Pulmonary artery endothelial cell (primary cell): ENCODE results near the gene ATP6V1F. TPM values are rescaled to one million over a fixed set of nuclear protein-coding genes. Genes with fewer than 3 reads are reported as not detected.

ENCODE experiments used
- DNase-seq: peaks from one replicate; pipeline ENCODE4 v3.0.0-alpha.2; 2011; ENCODE audit warnings: low read depth, low spot score
- total RNA-seq: library from RNA; depleted of rRNA; stranded (reverse); fragments of >200 nt; gene quantifications from 2 replicates; pipeline ENCODE4 v1.2.3, GENCODE V29; 2014

ATP6V1F gene
- total RNA-seq, 1 donor from 2014 or later: 90.3 TPM

DNA sequence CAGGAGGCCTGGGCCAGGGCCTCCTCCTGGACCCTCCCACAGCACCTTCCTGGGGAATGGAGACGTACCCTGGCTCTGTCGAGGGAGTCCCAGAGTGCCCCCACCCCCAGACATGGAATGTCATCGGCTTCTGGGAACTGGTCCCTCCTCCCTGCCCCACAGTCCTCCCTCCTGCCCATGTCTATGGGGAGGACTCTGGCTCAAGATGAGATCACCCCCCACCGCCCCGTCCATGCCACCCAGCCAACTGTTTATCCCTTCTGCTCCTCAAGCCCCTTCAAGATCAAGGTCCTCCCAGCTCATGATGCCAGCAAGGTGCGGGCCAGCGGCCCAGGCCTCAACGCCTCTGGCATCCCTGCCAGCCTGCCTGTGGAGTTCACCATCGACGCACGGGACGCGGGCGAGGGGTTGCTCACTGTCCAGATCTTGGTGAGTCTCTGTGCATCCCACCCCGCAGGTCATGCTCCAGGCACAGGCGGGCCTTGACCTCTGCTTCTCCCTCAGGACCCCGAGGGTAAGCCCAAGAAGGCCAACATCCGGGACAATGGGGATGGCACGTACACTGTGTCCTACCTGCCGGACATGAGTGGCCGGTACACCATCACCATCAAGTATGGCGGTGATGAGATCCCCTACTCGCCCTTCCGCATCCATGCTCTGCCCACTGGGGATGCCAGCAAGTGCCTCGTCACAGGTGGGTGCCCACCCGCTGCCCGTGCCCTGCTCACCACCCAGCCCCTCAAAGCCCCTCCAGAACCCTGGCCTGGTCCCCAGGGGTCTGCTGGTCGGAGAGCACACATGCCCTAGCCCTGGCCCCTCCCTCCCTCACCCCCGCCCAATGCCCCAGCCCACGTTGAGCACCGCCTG, 14.1 kb upstream of the ATP6V1F start:
- DNase-seq: no peak

DNA sequence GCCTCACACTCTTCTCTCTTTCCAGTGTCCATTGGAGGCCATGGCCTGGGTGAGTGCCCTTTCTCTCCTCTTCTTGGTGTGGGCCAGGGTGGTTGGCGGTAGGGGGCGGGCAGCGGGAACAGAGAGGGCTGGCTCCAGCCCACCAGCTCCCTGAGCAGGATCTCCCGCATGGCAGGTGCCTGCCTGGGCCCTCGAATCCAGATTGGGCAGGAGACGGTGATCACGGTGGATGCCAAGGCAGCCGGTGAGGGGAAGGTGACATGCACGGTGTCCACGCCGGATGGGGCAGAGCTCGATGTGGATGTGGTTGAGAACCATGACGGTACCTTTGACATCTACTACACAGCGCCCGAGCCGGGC, 13.5 kb upstream of the ATP6V1F start:
- no peak for DNase-seq

DNA sequence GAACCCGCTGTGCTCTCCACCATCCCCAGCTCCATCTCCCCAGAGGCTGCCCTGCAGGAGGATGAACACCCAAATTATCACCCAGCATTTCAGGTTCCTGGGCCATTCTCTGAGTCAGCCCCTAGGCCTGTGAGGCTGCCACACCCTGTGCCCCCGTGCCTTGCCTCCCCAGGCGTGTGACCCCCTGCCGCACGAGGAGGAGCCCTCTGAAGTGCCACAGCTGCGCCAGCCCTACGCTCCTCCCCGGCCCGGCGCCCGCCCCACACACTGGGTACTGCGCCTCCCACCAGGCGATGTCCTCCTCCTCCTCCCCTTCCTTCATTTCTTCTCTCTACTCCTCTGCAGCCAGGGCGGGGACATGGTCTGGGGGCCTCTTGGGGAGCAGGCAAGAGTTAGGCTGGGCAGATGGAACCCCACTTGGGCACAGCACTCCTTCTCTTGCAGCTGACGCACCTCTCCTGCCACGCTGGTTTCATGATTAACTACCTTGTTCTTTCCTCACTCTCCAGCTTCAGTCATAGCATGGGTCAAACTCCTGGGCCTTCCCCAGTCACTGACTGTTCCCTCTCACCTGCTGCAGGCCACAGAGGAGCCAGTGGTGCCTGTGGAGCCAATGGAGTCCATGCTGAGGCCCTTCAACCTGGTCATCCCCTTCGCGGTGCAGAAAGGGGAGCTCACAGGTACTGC, 12.7 kb upstream of the ATP6V1F start:
- no peak for DNase-seq

DNA sequence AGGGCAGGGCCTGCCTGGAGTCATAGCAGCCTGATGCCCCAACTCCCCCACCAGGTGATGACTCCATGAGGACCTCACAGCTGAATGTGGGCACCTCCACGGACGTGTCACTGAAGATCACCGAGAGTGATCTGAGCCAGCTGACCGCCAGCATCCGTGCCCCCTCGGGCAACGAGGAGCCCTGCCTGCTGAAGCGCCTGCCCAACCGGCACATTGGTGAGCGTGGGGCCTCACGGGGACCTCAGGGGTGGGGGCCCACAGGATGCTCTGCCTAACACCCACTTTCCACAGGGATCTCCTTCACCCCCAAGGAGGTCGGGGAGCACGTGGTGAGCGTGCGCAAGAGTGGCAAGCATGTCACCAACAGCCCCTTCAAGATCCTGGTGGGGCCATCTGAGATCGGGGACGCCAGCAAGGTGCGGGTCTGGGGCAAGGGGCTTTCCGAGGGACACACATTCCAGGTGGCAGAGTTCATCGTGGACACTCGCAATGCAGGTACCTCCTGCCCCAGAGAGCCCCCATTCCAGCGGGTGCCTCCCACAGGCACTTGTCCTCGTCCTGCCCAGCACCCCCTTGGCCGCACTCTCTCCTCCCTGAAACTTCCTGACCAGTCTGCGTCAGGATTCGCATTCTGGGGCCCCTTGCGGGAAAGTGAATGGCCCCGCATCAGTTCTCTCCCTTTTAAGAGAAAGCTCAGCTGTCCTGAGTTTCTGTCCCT, 10.0 kb upstream of the ATP6V1F start:
- DNase-seq: no peak

DNA sequence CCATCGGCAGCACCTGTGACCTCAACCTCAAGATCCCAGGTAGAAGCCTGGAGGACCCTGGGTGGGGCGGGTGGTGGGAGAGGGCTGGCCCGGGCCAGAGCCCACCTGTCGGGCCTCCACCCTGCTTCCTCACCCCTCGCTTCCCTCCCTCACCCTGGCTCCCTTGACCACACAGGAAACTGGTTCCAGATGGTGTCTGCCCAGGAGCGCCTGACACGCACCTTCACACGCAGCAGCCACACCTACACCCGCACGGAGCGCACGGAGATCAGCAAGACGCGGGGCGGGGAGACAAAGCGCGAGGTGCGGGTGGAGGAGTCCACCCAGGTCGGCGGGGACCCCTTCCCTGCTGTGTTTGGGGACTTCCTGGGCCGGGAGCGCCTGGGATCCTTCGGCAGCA, 8.9 kb upstream of the ATP6V1F start:
- DNase-seq: no peak

DNA sequence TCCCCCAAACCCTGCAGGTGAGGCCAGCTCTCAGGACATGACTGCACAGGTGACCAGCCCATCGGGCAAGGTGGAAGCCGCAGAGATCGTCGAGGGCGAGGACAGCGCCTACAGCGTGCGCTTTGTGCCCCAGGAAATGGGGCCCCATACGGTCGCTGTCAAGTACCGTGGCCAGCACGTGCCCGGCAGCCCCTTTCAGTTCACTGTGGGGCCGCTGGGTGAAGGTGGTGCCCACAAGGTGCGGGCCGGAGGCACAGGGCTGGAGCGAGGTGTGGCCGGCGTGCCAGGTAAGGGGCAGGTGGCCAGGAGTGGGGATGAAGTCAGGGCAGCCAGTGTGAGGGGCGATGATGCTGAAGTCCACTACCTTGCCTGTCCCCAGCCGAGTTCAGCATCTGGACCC, 8.3 kb upstream of the ATP6V1F start:
- no peak for DNase-seq

DNA sequence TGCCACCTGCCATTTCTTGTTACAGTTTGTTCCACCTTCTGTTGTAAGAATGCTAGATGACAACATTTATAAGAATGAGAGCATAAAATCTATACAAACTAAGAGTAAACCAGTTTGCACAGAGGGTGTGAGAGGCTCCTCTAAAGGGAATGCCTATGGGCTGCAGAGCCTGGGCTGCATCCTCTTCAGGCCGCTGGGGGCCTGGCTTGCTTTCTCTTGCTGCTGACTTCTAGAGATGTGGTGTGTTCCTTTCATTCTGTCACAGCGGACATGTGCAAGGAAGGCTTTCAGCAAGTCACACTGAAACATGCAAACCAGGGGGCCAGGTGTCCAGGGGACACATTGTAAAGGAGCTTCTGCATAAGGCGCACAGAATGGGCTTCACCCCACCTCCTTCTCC, 7.1 kb upstream of the ATP6V1F start:
- DNase-seq: no peak

DNA sequence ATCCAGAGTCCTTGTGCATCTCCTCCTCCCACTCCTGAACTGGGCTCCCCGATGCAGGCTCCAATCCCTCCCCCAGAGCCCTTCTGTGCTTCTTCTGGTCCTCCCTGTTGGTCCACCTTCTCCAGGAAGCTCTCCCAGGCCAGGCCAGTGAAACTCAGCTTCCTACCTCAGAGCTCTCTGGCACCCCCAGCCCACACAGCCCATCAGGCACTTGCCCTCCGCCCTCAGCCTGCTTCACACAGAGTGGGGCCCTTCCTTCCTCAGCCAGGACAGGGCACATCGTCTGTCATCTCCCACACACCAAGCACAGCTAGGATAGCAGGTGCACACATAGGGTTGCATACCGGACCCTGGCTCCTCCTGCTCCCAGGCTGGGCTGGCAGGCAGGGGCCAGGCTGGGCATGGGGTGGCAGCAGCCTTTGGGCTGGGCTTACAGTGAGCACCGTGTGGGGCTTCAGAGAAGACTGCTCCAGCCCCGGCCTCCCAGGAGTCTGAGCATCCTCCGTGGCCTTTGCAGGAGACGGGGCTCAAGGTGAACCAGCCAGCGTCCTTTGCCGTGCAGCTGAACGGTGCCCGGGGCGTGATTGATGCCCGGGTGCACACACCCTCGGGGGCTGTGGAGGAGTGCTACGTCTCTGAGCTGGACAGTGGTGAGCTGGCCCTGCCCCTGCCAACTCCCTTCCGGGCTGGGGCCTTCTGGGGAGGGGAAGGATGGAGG, 6.5 kb upstream of the ATP6V1F start:
- DNase-seq: no peak

DNA sequence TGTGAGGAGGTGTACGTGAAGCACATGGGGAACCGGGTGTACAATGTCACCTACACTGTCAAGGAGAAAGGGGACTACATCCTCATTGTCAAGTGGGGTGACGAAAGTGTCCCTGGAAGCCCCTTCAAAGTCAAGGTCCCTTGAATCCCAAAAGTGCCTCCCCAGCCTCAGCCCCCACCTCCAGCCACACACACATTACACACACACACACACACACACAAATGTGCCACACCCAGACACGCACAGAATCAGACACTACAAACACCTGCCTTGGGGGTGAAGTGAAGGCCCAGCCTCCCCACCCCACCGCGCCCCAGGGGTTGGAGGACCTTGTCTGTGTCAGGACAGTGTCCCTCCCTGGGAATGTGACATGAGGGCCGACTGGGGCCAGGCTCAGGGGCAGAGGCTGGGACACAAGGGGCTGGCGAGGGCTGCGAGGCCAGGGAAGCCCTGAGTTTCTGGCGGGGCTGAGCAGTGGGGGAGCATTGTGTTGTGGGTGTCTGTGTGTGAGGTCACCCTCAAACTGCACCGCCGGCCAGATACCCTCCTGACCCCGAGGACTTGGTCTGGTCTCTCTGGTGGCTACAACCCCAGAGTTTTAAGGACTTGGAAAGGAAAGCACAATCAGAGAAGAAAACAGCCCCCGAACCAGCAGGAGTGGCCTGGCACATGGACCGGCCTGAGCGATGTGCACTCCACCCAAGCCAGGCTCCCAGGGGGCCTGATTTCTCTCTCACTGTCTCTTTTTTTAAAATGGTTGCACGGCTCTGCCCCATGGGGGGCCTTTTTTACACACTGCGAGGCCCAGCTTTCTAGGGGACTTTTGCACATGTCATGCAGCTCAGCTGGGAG, 4.0 kb upstream of the ATP6V1F start:
- no peak for DNase-seq

DNA sequence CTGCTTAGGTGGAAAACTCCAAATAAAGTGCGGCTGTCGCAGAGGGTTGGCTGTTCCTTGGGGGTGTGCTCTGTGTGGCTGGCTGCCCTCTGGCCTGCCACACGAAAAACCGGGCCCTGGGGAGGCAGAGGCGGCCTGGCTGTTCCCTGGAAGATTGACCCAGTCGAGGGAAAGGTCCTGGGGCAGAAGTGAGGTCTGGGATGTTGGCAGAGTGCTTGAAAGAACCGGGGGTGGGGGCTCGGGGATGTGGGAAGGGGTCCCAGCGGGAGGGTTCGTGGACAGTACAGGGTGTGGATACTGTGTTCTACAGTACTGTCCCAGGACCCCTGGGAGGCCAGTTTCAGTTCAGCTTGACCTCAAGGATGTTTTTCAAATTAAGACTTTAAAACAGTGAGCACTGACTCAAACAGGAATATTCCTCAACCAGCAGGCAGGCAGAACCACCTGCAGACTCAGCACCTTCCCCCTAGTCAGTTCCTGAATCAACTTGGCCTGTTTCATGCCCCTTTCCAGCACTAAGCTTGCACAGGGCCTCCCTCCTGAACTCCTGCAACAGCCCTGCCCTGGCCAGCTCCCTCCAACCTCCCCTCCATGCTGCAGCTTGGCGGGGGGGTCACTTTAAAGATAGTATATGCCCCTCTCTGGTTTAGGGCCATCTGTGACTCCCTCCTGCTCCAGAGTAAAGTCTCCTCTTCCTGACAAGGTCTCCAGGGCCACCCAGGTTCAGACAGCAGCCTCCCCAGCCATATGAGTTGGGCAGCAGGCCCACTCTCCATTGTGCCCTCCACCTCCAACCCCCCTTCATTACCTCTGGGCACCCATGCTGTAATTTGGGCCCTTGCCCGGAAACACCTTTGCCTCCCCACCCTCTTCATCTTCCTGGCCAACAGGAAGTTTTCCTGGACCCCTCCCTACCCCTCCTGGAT, 3.2 kb upstream of the ATP6V1F start:
- no peak for DNase-seq

DNA sequence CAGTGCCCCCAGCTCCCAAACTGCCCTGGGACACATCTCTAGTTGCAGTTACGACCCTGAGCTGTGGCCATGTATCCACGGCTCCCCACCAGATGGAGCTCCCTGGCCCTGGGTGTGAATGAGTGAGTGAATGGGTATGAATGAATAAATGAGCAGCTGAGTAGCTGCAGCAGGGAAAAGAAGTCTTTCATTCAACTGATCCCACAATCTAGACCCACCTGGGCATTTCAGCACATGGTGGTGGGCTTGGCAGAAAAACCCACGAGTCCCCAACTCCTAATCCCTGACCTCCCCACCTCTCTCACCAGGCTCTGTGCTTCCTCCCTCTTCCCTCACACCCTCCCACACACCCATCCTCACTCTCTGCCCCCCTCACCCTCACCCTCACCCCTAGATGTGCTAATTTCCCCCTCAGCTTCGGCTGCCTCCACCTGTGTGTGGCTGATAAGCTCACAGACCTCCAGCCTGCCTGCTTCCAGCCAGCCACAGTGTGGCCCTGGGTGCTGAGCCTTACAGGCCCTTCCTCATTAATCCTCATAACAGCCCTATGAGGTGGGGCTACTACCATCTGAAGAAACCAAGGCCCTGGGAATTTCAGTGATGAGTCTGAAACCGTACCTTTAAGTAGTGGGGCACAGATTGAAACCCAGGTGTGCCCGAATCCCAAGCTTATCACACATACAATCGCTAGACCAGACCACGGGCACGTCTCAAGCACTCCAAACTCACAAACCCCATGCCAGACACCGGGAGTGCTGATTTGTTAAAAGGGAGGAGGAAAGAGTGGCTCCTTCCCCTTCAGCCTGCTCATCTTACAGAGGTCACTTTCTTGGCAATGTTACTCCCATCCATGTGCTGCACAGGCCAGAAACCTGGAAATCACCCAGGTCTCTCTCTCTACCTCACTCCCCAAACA, 2.2 kb upstream of the ATP6V1F start:
- DNase-seq: no peak

DNA sequence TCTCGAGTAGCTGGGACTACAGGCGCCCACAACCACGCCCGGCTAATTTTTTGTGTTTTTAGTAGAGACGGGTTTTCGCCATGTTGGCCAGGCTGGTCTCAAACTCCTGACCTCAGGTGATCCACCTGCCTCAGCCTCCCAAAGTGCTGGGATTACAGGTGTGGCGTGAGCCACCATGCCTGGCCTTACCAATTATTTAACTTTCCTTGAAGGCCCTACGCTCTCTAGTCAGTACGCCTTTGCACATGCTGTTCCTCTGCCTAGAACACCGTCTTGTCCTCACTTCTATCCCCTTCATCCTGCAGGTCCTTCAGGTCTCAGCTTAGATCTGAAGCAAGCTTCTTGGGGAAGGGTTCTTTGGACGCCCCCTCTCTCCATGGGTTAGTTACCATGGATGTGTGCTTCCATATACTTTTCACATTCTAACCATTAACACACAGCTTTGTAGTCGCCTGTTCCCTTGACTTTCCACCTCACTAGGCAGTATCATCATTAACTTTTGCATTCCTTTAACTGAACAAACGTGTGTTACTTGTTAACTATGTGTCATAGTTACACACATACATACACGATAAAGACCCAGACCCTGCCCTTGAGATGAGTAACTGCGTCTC, 592 bp upstream of the ATP6V1F start:
- no peak for DNase-seq

DNA sequence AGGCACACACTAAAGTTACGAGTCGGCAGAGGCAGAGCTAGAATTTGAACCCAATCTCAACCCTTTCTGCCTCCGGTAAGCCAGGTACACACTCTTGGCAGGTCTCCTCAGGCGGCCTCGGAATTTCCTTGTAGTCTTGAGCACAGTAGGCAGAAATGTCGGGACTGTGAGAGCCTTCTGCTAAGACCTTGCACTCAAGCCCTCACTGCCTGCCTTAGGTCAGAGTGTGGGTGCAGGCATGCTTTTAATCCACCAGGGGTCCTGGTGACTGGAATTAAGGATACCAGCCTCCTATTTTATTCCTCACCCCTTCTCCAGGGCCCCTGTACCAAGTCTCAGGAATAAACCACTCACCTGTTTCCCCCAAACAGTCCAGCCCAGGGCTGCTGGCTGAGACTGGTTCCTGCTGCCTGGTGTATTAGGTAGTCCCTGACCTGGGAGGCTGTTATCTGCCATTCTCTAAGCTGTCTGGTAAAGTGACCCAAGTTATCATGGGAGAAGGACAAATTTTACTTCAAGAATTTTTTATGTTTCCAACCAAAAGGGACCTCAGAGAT, 855 bp downstream of the ATP6V1F start:
- DNase-seq: peak; percentile 51

DNA sequence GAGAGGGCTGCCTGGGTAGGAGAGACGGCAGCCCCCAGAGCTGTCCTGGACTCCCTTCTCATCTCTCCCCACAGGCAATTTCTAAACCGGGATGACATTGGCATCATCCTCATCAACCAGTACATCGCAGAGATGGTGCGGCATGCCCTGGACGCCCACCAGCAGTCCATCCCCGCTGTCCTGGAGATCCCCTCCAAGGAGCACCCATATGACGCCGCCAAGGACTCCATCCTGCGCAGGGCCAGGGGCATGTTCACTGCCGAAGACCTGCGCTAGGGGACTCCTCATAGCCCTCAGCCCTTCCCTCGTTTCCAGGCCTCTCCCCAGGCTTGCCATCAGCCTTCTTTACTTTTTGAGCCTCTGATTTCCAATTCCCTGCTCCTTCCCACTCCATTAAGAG, 2.6 kb downstream of the ATP6V1F start:
- no peak for DNase-seq

DNA sequence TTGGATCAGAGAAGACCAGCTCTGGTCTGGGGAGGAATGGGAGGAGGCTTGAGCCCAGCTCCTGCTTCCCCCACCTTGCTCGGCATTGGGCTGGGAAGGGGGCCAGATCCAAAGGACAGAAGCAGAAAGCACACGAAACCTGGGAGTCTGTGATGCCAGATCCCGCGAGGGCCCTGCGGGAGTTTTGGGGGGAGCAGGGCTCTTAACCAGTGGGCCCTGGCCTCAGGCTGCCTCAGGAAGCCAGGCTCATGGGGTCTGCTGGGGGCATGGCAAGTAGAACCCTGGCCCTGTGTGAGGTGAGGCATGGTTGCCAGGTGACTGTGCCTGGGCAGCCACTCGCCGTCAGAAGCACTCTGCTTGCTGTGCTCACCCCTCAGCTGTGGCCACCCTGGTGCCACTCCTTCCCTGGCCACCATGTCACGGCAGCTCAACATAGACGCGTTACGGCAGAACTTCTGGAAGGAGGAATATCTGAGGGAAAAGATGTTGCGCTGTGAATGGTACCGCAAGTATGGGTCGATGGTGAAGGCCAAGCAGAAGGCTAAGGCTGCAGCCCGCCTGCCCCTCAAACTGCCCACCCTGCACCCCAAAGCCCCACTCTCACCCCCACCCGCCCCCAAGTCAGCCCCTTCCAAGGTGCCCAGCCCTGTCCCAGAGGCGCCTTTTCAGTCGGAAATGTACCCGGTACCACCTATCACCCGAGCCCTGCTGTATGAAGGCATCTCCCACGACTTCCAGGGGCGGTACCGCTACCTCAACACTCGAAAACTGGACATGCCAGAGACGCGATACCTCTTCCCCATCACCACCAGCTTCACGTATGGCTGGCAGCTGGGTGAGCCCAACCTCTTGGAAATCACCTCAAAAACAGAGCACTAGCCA, 3.6 kb downstream of the ATP6V1F start:
- DNase-seq: no peak

DNA sequence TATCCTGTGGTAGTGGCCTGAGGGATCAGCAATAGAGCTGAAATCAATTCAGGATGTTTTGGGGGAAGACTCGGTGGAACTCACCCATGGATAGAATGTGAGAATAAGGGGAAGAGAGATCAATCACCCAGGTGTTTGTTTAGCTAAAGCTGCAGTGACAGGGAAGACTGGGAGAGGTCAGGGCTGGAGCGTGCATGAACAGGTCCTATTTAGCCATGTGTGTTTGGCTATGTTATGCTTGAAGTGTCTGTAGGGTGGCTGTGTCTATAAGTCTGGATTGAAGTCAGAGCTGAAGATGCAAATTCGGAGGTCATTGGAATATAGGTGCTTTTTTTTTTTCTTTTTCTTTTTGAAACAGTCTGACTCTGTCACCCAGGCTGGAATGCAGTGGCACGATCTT, 4.6 kb downstream of the ATP6V1F start:
- DNase-seq: no peak
